GM21447 (cell line): ENCODE results near the gene PSME3IP1.

ENCODE experiments used
- ATAC-seq: cut with Tn5 transposase; IDR thresholded peaks from one replicate; pipeline ENCODE4 v1.9.1; 2021; ENCODE audit not compliant: unreplicated experiment

PSME3IP1 gene

DNA sequence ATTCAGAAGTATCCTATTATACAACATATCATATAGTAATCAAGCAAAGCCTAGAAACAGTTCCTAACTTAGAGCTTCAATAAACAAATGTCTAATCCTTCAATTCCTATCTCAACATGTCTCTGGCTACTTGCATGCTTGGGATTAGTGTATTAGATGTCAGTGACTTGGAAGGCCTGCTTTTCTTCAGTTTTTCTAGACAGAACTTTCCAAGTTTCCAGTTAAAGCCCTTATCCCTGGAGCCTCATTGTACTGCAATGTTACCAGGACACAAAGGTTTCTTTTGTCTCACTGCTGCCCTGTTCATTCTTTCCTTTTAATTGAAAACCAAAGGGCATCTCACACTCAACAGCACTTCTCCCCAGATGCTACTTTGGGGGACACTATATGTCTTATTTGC is 16.5 kb downstream of the PSME3IP1 start:
- no peak for ATAC-seq

DNA sequence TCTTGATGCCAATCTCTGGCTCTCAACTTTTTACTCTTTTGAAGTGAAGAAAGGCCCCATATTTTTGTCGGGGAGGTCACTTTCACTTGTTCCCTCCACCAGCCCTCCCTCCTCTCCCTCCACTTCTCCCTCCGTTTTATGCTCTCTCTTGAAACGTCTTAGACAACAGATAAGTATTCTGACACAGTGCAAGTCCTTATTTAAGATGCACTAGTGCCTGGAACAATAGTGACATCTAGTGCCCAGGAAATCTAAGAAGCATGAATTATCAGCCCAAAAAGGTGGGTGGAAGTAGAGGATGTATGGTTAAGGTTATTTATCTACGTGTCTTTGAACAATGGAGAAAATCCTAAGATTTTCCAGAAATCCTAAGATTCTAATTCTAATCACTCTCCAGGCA is 17.9 kb downstream of the PSME3IP1 start:
- ATAC-seq: no peak

DNA sequence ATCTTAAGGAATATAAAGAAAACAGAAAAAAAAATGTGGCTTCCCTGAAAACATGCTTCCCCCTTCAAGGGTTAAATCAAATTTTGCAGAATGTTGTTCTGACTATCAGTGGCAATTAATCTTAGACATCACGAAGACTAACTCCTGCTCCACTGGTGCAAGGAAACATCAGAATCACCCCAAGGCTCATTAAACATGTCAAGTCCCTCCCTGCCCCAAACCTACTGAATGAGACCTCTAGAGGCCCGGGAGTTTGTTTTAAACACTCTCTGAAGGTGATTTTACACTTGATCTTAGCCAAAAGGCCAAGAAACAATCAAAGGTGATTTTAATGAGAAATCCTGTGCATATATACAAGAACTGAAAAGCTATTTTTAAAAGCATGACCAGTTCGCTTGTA is 18.3 kb downstream of the PSME3IP1 start:
- no peak for ATAC-seq

DNA sequence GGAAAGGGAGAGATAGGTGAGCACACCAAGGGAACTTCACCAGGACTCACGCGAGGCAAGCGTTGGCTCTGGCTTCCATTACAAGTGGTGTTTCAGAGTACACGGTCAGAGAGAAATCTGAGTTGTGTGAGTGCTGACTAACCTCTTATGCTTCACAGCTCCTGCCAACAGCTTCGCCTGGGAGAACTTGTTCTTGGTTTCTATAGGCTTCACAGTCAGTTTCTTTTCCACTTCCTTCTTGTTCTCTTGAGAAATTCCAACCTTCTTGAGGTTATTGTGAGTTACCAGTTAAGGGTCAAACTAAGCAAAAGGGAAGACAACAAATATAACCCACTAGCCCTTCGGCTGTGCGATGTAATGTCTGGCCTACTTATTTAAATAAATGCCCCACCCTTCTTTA is 18.9 kb downstream of the PSME3IP1 start:
- no peak for ATAC-seq

DNA sequence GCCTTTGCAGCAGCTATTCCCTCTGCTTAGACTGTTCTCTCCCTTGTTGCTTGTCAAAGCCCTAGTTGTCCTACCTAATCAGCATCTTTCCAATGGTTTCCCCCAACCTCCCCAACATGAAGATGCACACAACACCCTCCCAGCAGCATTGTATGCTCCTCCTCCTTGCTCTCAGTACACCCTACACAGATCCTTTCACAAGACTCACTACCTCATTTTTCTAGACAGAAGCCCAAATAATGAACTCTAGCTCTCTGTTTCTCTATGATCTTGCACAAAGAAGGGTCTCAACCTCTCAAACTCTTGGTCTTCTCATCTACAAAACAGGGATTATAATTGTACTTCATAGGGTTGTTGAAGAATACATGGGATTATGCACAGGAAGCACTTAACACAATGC is 19.4 kb downstream of the PSME3IP1 start:
- no peak for ATAC-seq

DNA sequence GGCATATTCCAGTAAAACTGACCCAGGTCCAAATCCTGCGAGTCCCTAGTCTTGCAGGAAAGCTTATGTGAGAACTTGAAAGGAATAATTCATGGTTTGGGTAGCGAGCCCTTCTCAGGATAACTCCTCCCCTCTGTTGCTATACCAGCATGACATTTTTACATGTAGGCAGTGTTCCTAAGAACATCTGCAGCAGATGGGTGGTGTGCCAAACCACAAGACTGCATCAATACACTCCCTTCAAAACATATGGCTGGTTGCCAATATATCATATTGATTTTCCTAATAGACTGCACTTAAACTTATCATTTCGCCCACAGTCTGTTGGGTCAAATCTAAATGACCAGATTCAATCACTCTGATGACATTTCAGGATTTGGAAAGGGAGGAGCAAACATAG is 19.9 kb downstream of the PSME3IP1 start:
- ATAC-seq: no peak

DNA sequence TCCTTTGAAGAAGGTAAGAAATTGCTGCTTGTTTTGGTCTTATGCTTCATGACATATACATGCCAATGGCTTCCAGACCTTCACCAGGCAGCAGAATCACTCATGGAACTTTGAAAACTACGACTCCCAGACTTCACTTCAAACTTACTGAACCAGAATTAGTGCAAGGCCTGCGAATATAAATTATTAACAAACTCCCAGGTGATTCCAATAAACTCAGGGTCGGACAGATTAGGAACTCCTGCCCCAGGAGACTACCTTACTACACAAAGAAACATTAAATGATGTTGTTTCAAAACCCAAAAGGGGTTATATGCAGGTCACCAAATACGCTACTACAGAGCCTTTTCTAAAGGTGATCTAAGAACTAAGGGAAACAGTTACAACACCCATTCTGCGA is 20.4 kb downstream of the PSME3IP1 start:
- no peak for ATAC-seq

DNA sequence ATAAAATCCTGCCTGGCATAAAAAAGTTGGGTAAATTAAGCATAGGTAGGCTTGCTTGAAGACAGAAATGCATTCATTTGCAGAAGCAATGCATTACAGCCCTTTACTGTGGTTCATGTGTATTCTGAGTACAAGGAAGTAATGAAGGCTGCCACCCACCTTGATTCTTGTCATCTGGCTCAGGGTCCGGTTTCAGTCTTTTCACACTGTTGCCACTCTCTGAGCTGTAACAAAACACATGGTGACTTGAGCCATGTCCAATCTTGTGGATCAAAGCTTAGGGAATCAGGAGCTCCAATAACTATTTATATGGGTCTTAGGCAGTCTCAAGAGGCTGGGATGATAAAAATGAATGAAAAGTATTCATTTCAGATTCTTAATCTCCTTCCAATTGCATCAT is 22.0 kb downstream of the PSME3IP1 start:
- ATAC-seq: no peak

DNA sequence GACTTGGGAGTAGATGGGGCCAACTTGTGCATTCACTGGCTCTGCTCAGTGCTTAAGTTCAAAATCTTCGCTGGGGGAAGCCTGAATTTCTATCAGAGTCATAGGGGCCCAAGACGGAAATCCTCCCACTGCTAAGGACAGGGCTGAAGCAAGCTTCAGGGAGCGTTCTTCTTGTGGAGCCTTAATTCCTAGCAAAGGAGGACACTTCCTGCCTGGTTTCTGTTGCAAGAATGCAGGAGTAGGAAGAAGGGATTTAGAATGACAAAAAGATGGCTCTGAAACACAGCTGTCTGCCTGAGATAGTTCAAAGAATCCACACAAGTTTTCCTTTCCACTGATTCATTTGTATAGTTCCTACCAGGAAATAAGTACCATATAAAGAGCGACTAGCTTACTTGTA is 26.4 kb downstream of the PSME3IP1 start:
- no peak for ATAC-seq

DNA sequence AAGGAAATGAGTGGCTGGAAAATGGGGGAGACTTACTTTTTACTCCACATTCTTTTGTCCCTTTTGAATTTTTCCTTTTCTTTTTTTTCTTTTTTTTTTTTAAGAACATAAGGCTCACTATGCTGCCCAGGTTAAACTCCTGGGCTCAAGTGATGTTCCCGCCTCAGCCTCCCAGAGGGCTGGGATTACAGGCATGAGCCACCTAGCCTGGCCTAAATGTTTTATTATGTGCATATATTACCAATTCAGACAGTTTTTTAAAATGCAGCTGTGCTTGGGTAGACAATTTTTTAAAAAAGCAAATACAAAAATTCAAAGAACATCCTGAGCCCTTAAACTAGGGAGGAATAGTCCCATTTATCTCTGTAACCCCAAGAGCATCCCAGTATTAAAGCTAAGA is 28.3 kb downstream of the PSME3IP1 start:
- no peak for ATAC-seq

DNA sequence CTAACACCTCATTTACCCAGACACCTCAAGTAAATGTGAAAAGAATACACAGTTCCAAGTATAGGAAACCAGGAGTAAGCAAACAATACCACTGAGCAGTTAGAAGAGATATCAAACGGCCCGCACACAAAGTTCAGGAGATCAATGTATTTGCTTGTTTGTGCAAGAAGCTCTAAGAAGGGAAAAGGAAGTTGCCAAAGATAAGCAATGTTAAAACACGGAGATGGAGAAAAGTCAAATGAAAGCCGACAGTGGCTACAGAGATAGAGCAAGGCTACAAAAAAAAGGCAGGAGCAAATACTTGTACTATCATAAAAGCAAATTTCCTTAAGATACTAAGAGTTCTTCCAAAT is 29.5 kb downstream of the PSME3IP1 start:
- ATAC-seq: no peak

DNA sequence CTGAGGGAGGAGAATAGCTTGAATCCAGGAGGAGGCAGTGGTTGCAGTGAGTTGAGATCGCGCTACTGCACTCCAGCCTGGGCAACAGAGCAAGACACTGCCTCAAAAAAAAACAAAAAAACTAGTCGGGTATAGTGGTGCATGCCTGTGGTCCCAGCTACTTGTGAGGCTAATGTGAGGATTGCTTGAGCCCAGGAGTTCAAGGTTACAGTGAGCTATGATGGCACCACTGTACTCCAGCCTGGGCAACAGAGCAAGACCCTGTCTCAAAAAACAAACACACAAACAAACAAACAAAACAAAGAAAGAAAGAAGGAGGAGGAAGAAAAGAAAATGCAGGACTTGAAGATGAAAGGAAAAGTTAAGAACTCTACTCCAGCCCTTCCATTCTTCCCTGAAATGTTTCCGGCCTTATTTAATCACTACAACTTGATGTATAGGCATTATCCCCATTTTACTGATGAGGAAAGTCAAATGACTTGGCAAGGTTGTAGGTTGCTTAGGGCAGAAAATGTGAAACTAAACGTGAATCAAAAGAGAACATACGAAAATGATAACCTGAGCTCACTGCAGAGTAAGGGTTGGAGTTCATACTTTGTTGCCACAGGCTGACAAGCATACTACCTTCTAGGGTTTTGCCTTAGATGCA is 30.0 kb downstream of the PSME3IP1 start:
- no peak for ATAC-seq

DNA sequence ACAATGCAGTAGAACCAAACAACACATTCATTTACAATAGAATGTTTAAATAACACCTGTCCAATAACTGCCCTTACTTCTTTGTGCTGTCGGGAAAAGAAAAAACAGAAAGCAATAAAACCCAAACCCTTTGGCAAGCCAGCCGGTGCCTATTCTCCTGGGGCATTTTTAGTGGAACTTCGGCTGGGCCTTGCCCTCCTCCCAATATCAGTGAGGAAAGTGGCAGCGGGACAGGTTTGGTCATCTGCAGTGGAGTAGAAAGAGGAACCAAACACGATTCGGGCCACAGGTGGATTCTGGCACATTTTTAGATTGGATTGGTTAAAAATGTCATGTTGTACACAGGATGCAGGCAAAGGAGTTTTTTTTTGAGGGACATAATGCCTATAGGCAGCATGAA is 32.0 kb downstream of the PSME3IP1 start:
- ATAC-seq: no peak

DNA sequence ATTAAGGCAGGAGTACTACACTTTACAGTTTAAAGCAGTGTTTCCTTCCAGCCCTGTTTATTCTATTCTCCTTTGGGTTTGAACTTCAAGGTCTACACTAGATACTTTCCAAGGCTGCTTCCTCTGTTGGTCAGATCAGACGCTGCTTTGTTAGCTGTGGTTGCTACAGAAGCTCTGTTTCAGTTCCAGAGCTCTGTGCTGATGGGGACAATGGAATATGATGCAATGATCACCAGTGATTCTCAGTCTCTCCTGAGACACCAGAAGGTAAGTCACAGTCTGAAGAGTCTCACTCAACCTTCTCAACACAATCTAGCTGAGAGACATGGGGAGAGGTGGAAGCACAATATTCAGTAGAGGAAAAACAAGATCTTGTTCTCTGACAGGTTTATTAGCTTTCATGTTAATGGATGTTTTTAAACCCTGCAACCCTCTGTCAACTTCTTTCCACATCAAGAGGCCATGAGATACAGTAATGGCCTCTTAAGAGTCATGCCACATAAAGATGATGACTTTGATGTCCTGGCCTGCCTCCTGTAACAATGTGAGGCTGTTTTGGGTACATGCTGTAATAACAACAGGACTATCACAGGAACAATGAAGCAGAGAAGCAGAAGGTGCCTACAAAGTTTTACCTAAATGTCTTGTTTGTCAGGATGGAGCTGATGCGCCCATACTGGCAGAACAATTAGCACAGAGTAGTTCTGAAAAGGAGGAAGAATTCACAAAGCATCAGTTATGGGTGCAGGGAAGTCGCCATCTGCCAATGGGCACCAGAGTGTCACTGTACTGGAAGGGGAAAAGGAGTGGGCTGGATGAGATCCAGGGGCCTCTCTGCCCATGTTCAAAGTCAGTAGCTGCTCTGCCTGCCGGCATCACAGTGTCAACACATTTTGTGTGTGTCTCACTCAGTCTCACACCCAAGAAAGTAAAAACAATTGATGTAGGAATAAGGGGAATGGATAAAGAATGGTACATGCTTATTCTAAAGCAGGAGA is 33.4 kb downstream of the PSME3IP1 start:
- no peak for ATAC-seq

DNA sequence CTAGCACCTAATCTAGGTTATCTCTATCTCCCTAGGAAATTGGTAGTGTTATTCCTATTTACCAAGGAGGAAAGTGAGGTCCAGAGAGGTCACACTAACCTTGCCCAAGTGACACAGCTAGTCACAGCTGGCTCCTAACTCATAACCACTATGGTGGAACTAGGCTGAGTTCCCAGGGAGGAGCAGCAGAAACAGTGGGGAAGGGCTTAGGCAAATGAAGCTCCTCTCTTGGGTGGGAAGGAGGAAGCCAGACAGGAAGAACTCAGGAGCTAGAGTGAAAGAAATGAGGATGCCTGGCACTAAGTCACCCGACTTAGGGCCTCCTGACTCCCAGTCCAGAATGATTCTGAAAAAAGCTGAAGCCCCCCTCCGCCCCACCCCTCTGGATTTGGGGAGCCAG is 34.5 kb downstream of the PSME3IP1 start:
- ATAC-seq: no peak

DNA sequence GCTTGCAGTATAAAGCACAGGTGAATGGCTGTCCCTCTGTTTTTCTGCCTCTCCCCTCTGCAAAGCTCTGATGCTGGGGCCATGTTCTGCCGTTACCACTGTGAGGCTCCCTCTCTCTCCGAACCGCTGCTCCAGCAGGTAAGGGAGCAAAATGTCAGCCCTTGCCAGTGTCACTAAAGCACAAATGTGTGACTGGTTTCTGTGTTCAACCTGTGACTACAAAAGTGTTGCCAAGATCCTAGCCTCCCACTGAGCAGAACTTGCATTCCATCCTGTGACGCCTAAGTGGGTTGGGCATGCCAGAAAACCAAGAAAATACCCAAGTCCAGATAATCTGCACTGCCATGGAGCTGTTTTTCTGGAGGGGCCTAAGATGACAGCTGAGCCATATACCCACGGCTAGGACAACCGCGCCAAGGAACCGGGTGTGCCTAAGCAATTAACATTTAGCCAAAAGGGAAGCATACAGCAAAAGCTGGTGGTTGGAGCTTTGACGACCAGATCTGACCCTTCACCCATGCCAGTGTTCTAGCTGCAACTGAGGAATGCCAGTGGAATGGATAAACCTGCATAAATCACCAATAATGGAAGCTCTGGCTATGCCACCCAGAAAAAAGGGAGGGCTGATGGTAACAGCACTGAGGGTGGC is 35.0 kb downstream of the PSME3IP1 start:
- ATAC-seq: no peak

DNA sequence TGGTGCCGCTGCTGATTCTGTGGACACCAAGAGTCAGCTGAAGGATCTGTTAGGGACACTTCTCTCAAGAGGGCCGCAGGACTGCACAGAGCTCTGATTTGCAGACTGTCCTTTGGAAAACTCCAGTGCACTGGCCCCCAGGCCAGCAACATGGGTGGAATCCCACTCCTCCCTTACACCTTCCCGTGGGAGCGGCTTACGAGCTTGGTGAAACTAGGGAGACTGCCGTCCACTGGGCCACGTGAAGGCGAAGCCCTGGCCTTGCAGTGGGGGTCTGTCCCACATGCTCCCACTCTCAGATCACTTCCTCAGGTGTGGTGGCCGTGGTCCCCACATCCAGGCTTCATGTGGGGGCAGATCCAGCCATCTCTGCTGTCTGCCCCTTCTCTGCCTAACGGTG is 36.4 kb downstream of the PSME3IP1 start:
- ATAC-seq: no peak

DNA sequence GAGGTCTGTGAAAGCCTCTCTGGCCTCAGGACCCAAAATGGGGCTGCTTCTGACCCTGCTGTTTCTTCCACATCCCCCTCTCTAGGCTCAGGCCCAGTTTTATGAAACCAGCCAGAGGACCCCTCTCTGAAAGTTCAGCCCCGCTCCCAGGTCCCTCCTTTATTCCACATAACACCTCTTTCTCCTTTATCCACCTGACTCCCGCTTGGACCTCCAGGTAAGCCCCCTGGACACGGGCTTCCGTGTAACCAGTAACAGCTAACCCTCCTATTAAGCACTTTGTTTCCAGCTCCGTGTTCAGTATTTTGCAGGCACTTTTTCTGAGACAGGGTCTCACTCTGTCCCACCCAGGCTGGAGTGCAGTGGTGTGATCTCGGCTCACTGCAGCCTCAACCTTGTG is 37.4 kb downstream of the PSME3IP1 start:
- no peak for ATAC-seq

DNA sequence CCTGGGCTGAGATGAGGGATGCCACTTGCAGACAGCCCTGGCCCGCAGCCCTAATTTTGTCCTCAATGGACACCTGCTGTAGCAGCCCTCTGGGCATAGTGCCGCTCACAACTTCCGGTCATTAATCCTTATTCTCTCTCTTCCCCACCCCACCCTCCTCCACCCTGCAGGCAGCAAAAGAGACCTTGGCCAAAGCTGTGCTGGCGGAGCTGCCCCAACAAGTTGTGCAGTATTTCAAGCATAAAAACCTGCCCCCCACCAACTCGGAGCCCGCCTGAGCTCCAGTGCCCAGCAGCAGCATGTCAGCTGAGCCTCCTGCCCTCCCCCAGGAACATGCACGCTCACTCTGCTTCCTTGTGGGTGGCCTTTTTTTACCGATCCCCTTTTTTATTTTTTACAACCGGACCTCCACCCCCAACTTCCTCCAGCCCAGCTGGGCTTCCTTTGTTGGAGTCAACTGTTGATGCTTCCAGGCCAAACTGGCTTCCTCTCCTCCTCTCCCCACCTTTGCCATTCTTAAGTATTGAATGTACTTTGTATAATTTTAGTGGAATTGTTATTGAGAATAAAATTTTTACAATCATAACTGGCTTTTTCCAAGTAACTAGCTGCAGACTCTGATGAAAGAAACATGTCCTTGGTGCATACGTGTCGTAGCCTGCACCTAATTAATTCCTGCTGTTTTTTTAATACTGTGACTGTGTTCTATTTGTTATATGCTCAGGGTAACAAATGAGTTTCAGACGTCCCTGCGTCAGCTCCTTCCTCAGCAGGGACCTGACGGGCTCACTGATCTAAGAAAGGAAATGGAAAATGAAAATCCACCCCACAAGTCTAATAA is 38.2 kb downstream of the PSME3IP1 start:
- ATAC-seq: no peak

DNA sequence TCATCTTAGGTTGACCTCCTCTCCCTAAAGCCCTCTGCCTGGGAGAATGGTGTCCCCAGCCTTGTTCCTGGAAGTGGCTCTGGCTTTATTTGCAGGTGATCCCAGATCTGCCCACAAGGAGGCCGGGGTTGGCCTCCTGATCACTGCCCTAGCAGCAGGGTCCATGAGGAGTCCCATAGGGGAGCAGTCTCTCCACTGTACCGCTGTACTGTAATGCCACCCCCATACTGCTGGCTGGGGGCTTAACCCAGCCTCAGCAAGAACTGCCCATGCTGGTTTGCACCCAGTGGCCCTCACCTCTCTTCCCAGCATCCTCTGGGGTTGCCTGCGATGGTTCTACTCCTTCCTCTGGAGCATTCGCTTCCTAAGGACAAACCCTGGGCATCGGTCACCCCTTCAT is 39.1 kb downstream of the PSME3IP1 start:
- no peak for ATAC-seq

DNA sequence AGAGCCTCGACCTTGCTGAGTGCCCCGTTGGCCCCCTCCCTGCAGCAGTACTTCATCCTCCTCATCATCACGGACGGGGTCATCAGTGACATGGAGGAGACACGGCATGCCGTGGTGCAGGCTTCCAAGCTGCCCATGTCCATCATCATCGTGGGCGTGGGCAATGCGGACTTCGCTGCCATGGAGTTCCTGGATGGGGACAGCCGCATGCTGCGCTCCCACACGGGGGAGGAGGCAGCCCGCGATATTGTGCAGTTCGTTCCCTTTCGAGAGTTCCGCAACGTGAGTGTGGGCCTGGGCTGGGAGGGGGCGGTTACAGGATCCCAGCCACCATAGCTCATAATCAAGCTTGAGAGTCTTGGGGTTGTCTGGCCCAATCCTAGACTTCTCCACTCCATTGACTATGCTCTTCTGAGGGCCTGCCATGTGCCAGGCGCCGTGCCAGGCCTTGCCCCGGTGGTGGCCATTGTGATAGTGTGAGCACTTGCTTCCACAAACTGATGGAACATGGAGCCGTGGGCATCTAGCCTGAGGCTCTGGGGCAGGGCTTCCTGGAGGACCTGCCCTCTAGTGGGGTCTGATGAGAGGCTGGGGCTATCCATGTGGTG is 39.7 kb downstream of the PSME3IP1 start:
- ATAC-seq: no peak
